Breast epithelium (tissue), 4 donors: Measurements from ENCODE around the gene CSNK1G1. TPM values are rescaled to one million over a fixed set of nuclear protein-coding genes. Genes with fewer than 3 reads are reported as not detected.
"Not testable (repeated sequence)": the region's sequence is repeated elsewhere in the genome, so short reads cannot be mapped to it uniquely, and the experiment has no call there.

ENCODE experiments used
- DNase-seq, 2 donors: peaks; one replicate each; pipeline ENCODE4 v3.0.0-alpha.2; 2019; ENCODE audit warnings: low spot score in 2 of 2
- H3K27ac ChIP-seq, 2 donors: fragments of 200-600 bp; sonication (generic) in 1 of 2; one replicate each; pipeline ENCODE4 v1.5.1; 2016 to 2019; ENCODE audit warnings: mild to moderate bottlenecking in 1 of 2
- H3K27me3 ChIP-seq, 2 donors: fragments of 200-600 bp; sonication (generic) in 1 of 2; one replicate each; pipeline versions ENCODE4 v1.5.1 to v1.6.0; 2017 to 2019; ENCODE audit warnings: control low read depth in 1 of 2, mild to moderate bottlenecking in 1 of 2
- H3K36me3 ChIP-seq: fragments of 200-600 bp; one replicate; pipeline ENCODE4 v1.5.1; 2019
- H3K4me1 ChIP-seq, 2 donors: fragments of 200-600 bp; sonication (generic); one replicate each; pipeline ENCODE4 v1.5.1; 2016 to 2019; ENCODE audit warnings: control low read depth in 1 of 2
- H3K4me3 ChIP-seq, 3 donors: fragments of 200-600 bp; sonication (generic); 1 replicate in 2 of 3; 2 replicates in 1 of 3; pipeline ENCODE4 v1.5.1; 2016 to 2019; ENCODE audit warnings: mild to moderate bottlenecking in 3 of 3, moderate library complexity in 2 of 3
- H3K9me3 ChIP-seq, 2 donors: fragments of 200-600 bp; sonication (generic) in 1 of 2; one replicate each; pipeline ENCODE4 v1.5.1; 2016 to 2019; ENCODE audit warnings: control low read depth in 1 of 2
- CTCF ChIP-seq, 3 donors: fragments of 450-650 bp; IDR thresholded peaks; one replicate each; pipeline ENCODE4 v1.5.1; 2016 to 2017; ENCODE audit warnings: antibody characterized with exemption in 3 of 3, mild to moderate bottlenecking in 3 of 3, moderate library complexity in 3 of 3
- POLR2A ChIP-seq: fragments of 450-650 bp; IDR thresholded peaks from one replicate; pipeline ENCODE4 v1.6.1; 2016; ENCODE audit warnings: antibody characterized with exemption, mild to moderate bottlenecking, moderate library complexity
- POLR2AphosphoS5 ChIP-seq, 3 donors: sonication (generic); formaldehyde crosslinking; IDR thresholded peaks; one replicate each; pipeline ENCODE4 v1.6.1; 2017; ENCODE audit warnings: antibody characterized with exemption in 3 of 3
- intact Hi-C: fragments of 100-400 bp; cut with DNase I; formaldehyde crosslinking; loops from one replicate; pipeline ENCODE4 v1.15.1; 2023; ENCODE audit warnings: low total_unique reads
- total RNA-seq, 3 donors: library from RNA; depleted of rRNA; stranded (reverse); fragments of >200 nt; gene quantifications; one replicate each; pipeline ENCODE4 v1.1.0, GENCODE V29; 2016

The CSNK1G1 gene
- total RNA-seq, 3 donors from 2014 or later: 12.6 to 37.7 (median 31.2) TPM

DNA sequence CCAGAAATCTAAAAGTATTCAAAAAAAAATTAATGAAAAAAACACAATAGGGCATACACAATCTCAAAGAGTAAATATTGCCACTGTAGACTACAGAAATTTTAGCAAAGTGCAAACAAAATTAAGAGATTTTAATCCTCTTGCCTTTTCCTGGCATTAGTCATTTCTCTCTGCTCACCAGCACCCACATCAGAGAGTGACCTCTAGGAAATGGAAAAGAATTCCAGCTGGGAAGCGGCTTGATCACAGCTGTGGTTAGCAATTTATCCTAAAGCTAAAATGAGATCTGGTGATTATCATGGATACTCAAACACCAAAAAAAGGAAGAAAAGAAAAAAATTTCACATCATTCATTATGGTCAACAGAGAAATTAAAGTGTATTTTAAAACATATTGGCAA, 7.5 kb downstream of the CSNK1G1 start:
- TF ChIP-seq POLR2AphosphoS5 (IDR thresholded peaks at IDR 0.05): no peak
- no peak for TF ChIP-seq POLR2A
- TF ChIP-seq CTCF (IDR thresholded peaks at IDR 0.05): no peak
- H3K9me3 ChIP-seq: no peaks in the 10 kb centered on the region
- H3K4me1 ChIP-seq: no peaks in the 10 kb centered on the region
- intact Hi-C loops: no loop called here
- no peak for DNase-seq
- H3K4me3 ChIP-seq: no peak overlapping the region
- H3K27me3 ChIP-seq: no peaks in the 10 kb centered on the region
- H3K36me3 ChIP-seq: no peaks in the 10 kb centered on the region
- no peak overlapping the region for H3K27ac ChIP-seq

DNA sequence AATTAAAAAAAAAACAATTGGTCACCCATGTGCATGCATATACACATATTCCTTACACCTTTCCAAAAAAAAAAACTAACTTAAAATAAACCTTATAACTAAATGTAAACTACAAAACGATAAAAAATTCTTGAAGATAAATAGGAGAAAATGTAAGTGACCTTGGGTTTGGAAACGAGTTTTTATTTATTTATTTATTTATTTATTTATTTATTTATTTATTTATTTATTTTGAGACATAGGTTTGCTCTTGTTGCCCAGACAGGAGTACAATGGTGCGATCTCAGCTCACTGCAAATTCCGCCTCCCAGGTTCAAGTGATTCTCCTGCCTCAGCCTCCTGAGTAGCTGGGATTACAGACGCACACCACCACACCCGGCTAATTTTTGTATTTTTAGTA, 9.7 kb downstream of the CSNK1G1 start:
- H3K27me3 ChIP-seq, H3K27ac ChIP-seq, H3K4me1 ChIP-seq, H3K4me3 ChIP-seq, intact Hi-C loops, DNase-seq, H3K36me3 ChIP-seq, H3K9me3 ChIP-seq: not testable (repeated sequence)

DNA sequence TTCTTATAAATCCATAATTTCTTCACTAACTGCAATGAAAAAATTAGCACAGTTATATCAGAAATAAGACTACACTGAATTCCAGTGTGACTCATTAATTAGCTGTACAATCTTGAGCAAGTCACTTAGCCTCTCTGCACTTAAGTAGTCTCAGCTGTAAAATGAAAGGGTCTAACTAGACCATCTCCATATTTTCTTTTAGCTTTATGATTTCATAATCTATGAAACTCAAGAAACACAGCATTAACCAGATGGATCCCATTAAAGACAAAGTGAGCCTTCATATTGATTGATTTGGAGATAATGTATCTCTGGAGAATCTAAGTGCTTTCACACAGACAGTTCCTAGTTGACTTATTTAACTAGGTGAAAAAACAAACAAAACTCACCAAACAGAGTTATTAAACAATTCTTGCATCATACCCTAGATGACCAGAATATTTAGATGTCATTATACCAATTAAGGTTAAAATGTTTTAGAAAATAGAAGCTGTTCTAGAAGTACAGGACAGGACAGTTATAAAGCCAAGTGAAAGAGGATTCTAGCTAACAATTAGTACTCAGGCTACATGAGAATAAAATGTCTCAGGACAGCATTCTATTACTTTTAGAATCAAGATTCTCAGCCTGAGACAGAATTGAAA, 11.2 kb downstream of the CSNK1G1 start:
- DNase-seq: no peak

GRCh38 chr15:64343841-64344240, 12.1 kb downstream of the CSNK1G1 start:
- no peaks in the 10 kb centered on the region for H3K4me1 ChIP-seq
- intact Hi-C loops: no loop called here
- H3K36me3 ChIP-seq: no peaks in the 10 kb centered on the region
- TF ChIP-seq POLR2AphosphoS5 (IDR thresholded peaks at IDR 0.05): no peak
- TF ChIP-seq POLR2A: no peak
- no peak overlapping the region for H3K4me3 ChIP-seq
- no peak overlapping the region for H3K27ac ChIP-seq
- DNase-seq: no peak
- no peaks in the 10 kb centered on the region for H3K27me3 ChIP-seq
- no peaks in the 10 kb centered on the region for H3K9me3 ChIP-seq

More for the DNA sequence above, 11.2 kb downstream of the CSNK1G1 start:
- intact Hi-C loops: no loop called here
- no peaks in the 10 kb centered on the region for H3K4me1 ChIP-seq
- H3K4me3 ChIP-seq: no peak overlapping the region
- TF ChIP-seq POLR2AphosphoS5 (IDR thresholded peaks at IDR 0.05) (no peak), POLR2A (no peak), CTCF (IDR thresholded peaks at IDR 0.05) (no peak)
- H3K9me3 ChIP-seq: no peaks in the 10 kb centered on the region
- H3K36me3 ChIP-seq: no peaks in the 10 kb centered on the region
- no peaks in the 10 kb centered on the region for H3K27me3 ChIP-seq
- no peak overlapping the region for H3K27ac ChIP-seq

- Histone ChIP-seq H3K27me3 (no peaks in the 10 kb centered on the region), H3K36me3 (no peaks in the 10 kb centered on the region), H3K27ac (no peak overlapping the region), H3K4me1 (no peaks in the 10 kb centered on the region), H3K9me3 (no peaks in the 10 kb centered on the region), H3K4me3 (no peak overlapping the region)
- TF ChIP-seq POLR2AphosphoS5 (IDR thresholded peaks at IDR 0.05) (no peak), CTCF (IDR thresholded peaks at IDR 0.05) (no peak), POLR2A (no peak)
- no peak for DNase-seq
- intact Hi-C loops: no loop called here
These were observed 12.8 kb downstream of the CSNK1G1 start for GRCh38 chr15:64343222-64343621.

DNA sequence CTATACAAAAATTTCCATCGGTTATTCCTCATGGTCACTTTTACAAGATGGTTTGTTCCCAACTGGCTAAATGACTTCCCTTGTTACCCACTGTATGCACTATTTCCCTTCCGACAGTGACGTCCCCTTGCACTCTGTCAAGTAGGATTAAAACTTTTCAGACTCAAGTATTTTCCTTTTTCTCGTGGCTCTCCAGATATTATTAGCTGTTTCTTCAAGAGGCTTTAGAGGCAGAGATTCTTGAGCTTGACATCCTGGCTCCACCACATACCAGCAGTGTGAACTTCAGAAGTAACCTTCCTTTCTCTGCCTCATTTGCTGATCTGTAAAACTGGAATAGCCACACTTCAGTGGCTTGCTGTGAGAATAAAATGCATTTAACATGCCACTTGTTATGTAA, 14.0 kb downstream of the CSNK1G1 start:
- H3K36me3 ChIP-seq: no peaks in the 10 kb centered on the region
- no peaks in the 10 kb centered on the region for H3K4me1 ChIP-seq
- no peak for TF ChIP-seq CTCF (IDR thresholded peaks at IDR 0.05)
- no peak for TF ChIP-seq POLR2A
- TF ChIP-seq POLR2AphosphoS5 (IDR thresholded peaks at IDR 0.05): no peak
- intact Hi-C loops: no loop called here
- H3K27me3 ChIP-seq: no peaks in the 10 kb centered on the region
- no peaks in the 10 kb centered on the region for H3K9me3 ChIP-seq
- no peak overlapping the region for H3K27ac ChIP-seq
- DNase-seq: no peak
- no peak overlapping the region for H3K4me3 ChIP-seq
